ENCODE results near the gene KIAA1614.
"Not testable (repeated sequence)": the region's sequence is repeated elsewhere in the genome, so short reads cannot be mapped to it uniquely, and the experiment has no call there.

Gene KIAA1614

GRCh38 chr1:180941518-180942275 is 29.0 kb downstream of the KIAA1614 start:
- DNase-seq (ENCODE audit: low spot score): no peak

- no peak for DNase-seq (ENCODE audit: low spot score)
Measured at GRCh38 chr1:180945151-180945550, 32.5 kb downstream of the KIAA1614 start.

GRCh38 chr1:180945551-180945950 is 32.9 kb downstream of the KIAA1614 start:
- no peak for DNase-seq (ENCODE audit: low spot score)

- no peak for DNase-seq (ENCODE audit: low spot score)
Measured at GRCh38 chr1:180946056-180946455, 33.4 kb downstream of the KIAA1614 start.

GRCh38 chr1:180946541-180947498 is 34.1 kb downstream of the KIAA1614 start:
- DNase-seq (ENCODE audit: low spot score): no peak

GRCh38 chr1:180947499-180947885 is 34.8 kb downstream of the KIAA1614 start:
- no peak for DNase-seq (ENCODE audit: low spot score)

- no peak for DNase-seq (ENCODE audit: low spot score)
Measured at GRCh38 chr1:180947901-180948640, 35.4 kb downstream of the KIAA1614 start.

- no peak for DNase-seq (ENCODE audit: low spot score)
Measured at GRCh38 chr1:180948641-180949615, 36.2 kb downstream of the KIAA1614 start.

- DNase-seq (ENCODE audit: low spot score): no peak
Measured at GRCh38 chr1:180949616-180950000, 36.9 kb downstream of the KIAA1614 start.

GRCh38 chr1:180950321-180950720 is 37.6 kb downstream of the KIAA1614 start:
- no peak for DNase-seq (ENCODE audit: low spot score)

GRCh38 chr1:180951186-180951745 is 38.6 kb downstream of the KIAA1614 start:
- DNase-seq (ENCODE audit: low spot score): no peak

- DNase-seq (ENCODE audit: low spot score): no peak
Measured at GRCh38 chr1:180951836-180952656, 39.3 kb downstream of the KIAA1614 start.

GRCh38 chr1:180952657-180953013 is 39.9 kb downstream of the KIAA1614 start:
- DNase-seq (ENCODE audit: low spot score): no peak

- no peak for DNase-seq (ENCODE audit: low spot score)
Measured at GRCh38 chr1:180953291-180954004, 40.8 kb downstream of the KIAA1614 start.

- peak; percentile 51 for DNase-seq (ENCODE audit: low spot score)
Measured at GRCh38 chr1:180954005-180954800, 41.5 kb downstream of the KIAA1614 start.

- DNase-seq (ENCODE audit: low spot score): no peak
Measured at GRCh38 chr1:180954801-180955165, 42.1 kb downstream of the KIAA1614 start.

- DNase-seq (ENCODE audit: low spot score): no peak
Measured at GRCh38 chr1:180956028-180956640, 43.4 kb downstream of the KIAA1614 start.

GRCh38 chr1:180959620-180960019 is 46.9 kb downstream of the KIAA1614 start:
- not testable (repeated sequence) for DNase-seq (ENCODE audit: low spot score)

All from activated CD4-positive, alpha-beta T cell treated with anti-CD3 and anti-CD28 coated beads, Interleukin-2, Interleukin-4, amounts not matched to agents 100 ng/mL and 50 ng/mL, durations not matched to agents 16 hours and 8 hours (primary cell).